HG02610 (cell line): ENCODE data around the gene SAE1.

Source experiments
- ATAC-seq: cut with Tn5 transposase; IDR thresholded peaks from one replicate; pipeline ENCODE4 v1.9.1; 2021; ENCODE audit warnings: mild to moderate bottlenecking, moderate library complexity; ENCODE audit not compliant: unreplicated experiment

The SAE1 gene

GRCh38 chr19:47105874-47106273, 24.8 kb upstream of the SAE1 start:
- no peak for ATAC-seq

- no peak for ATAC-seq
These were observed 23.8 kb upstream of the SAE1 start for GRCh38 chr19:47106821-47107201.

- ATAC-seq: no peak
These were observed 23.3 kb upstream of the SAE1 start for GRCh38 chr19:47107202-47107952.

- no peak for ATAC-seq
These were observed 22.5 kb upstream of the SAE1 start for GRCh38 chr19:47107953-47108746.

- ATAC-seq: no peak
These were observed 21.5 kb upstream of the SAE1 start for GRCh38 chr19:47109177-47109540.

- ATAC-seq: no peak
These were observed 20.9 kb upstream of the SAE1 start for GRCh38 chr19:47109541-47110375.

- ATAC-seq: no peak
These were observed 20.1 kb upstream of the SAE1 start for GRCh38 chr19:47110521-47111005.

GRCh38 chr19:47111006-47111621, 19.5 kb upstream of the SAE1 start:
- no peak for ATAC-seq

- ATAC-seq: no peak
These were observed 18.9 kb upstream of the SAE1 start for GRCh38 chr19:47111682-47112165.

- ATAC-seq: no peak
These were observed 18.3 kb upstream of the SAE1 start for GRCh38 chr19:47112166-47112996.

GRCh38 chr19:47112997-47113849, 17.4 kb upstream of the SAE1 start, which contains the start of gene ZC3H4:
ZC3H4 (minus strand) TSS chr19:47113776; CDS start chr19:47112584, 1,192 bp downstream.
- peak; percentile 85 for ATAC-seq

GRCh38 chr19:47113850-47114651, 16.6 kb upstream of the SAE1 start:
- ATAC-seq: no peak

GRCh38 chr19:47120470-47121067, 10.1 kb upstream of the SAE1 start:
- ATAC-seq: no peak

- no peak for ATAC-seq
These were observed 8.0 kb upstream of the SAE1 start for GRCh38 chr19:47122359-47123335.

- ATAC-seq: no peak
These were observed 7.2 kb upstream of the SAE1 start for GRCh38 chr19:47123406-47123805.

GRCh38 chr19:47124937-47125668, 5.5 kb upstream of the SAE1 start:
- ATAC-seq: no peak
